ENCODE results near the gene SNAPC3. TPM values are rescaled to one million over a fixed set of nuclear protein-coding genes. Genes with fewer than 3 reads are reported as not detected.

SNAPC3 gene
- total RNA-seq, 1 experiment from 2014 or later, result 26.1 TPM

- ChIA-PET CTCF (no interaction called here), RAD21 (ENCODE audit: low non-redundant PET in 1 of 2, low total read pairs in 2 of 2, uncharacterized antibody in 2 of 2, unreplicated experiment in 2 of 2) (no interaction called here), POLR2A (no interaction called here)
- Histone ChIP-seq H3K9me2 (ENCODE audit: insufficient read depth) (no peaks in the 10 kb centered on the region), H3K4me1 (ENCODE audit: control insufficient read depth in 1 of 2, insufficient read depth in 2 of 2, low read length in 2 of 2) (peaks cover 3 to 7% of the 10 kb centered on the region in 2 experiments; a peak in 2 of 4 replicates), H3K36me3 (ENCODE audit: control insufficient read depth in 1 of 2, insufficient read depth in 2 of 2, low read length in 2 of 2) (peaks cover 32 to 40% of the 10 kb centered on the region in 2 experiments), H3K27ac (ENCODE audit: low read depth, low read length) (no peak overlapping the region), H3K4me2 (ENCODE audit: low read length) (no peak overlapping the region), H3K79me2 (ENCODE audit: insufficient read depth, low read length) (peaks cover 92% of the 10 kb centered on the region), H2AFZ (ENCODE audit: low read depth, low read length, poor library complexity, severe bottlenecking) (no peak overlapping the region), H3K9ac (ENCODE audit: low read length) (no peak overlapping the region), H3K9me3 (ENCODE audit: control insufficient read depth in 1 of 2, insufficient read depth in 1 of 2, low read depth in 1 of 2, low read length in 2 of 2) (no peaks in the 10 kb centered on the region), H3K27me3 (ENCODE audit: insufficient read depth, low read length) (no peaks in the 10 kb centered on the region), H4K20me1 (ENCODE audit: insufficient read depth) (0 out of 2 replicates have a peak, but pooled peaks cover 1% of the 10 kb centered on the region), H3K4me3 (replicated peaks in 1 of 2; ENCODE audit: low read depth in 1 of 2, low read length in 2 of 2) (no peak overlapping the region)
- DNase-seq (ENCODE audit: low read depth, low spot score) (no peak), ATAC-seq (no peak)
- no TSS peak for BruUV-seq (replicated peaks)
- intact Hi-C loops (cut with micrococcal nuclease), result no loop called here
- TF ChIP-seq MAX (IDR thresholded peaks at IDR 0.05), result no peak
- TF ChIP-seq SP1 (IDR thresholded peaks at IDR 0.05; ENCODE audit: low read depth), result no peak
- TF ChIP-seq POLR2A (IDR thresholded peaks at IDR 0.05; ENCODE audit: borderline replicate concordance, extremely low read depth, insufficient read depth, insufficient read length), result no peak
- no peak for TF ChIP-seq RAD21 (IDR thresholded peaks at IDR 0.05; ENCODE audit: low read depth)
- no peak for TF ChIP-seq ZNF274 (IDR thresholded peaks at IDR 0.05; ENCODE audit: low read depth, low read length)
- no peak for TF ChIP-seq EZH2phosphoT487 (IDR thresholded peaks at IDR 0.05; ENCODE audit: borderline replicate concordance)
- no peak for TF ChIP-seq JUND (IDR thresholded peaks at IDR 0.05)
- no peak for TF ChIP-seq ELF1 (IDR thresholded peaks at IDR 0.05; ENCODE audit: borderline replicate concordance, low read depth)
These were observed 83.2 kb downstream of the SNAPC3 start for GRCh38 chr9:15505921-15506320.

- peaks cover 53% of the 10 kb centered on the region for H3K79me2 ChIP-seq (ENCODE audit: insufficient read depth, low read length)
- no peaks in the 10 kb centered on the region for H4K20me1 ChIP-seq (ENCODE audit: insufficient read depth)
- POLR2A ChIA-PET, result interaction anchor here (1.5 to 1.9 kb wide), 3 partner anchors 9 to 43 kb away, joined by 4 to 9 read pairs (median 6); partner anchors contain the start of gene CCDC171
- peaks cover 22 to 26% of the 10 kb centered on the region in 2 experiments for H3K36me3 ChIP-seq (ENCODE audit: control insufficient read depth in 1 of 2, insufficient read depth in 2 of 2, low read length in 2 of 2)
- H3K4me2 ChIP-seq (ENCODE audit: low read length), result peak overlapping the region; percentile 77
- H2AFZ ChIP-seq (ENCODE audit: low read depth, low read length, poor library complexity, severe bottlenecking), result no peak overlapping the region
- H3K27me3 ChIP-seq (ENCODE audit: insufficient read depth, low read length), result no peaks in the 10 kb centered on the region
- H3K9me3 ChIP-seq (ENCODE audit: control insufficient read depth in 1 of 2, insufficient read depth in 1 of 2, low read depth in 1 of 2, low read length in 2 of 2), result no peaks in the 10 kb centered on the region
- H3K4me3 ChIP-seq (replicated peaks in 1 of 2; ENCODE audit: low read depth in 1 of 2, low read length in 2 of 2), result peak overlapping the region; percentile 79
- H3K27ac ChIP-seq (ENCODE audit: low read depth, low read length), result peak overlapping the region; percentile 95
- no TSS peak for BruUV-seq (replicated peaks)
- peaks cover 11 to 27% of the 10 kb centered on the region in 2 experiments for H3K4me1 ChIP-seq (ENCODE audit: control insufficient read depth in 1 of 2, insufficient read depth in 2 of 2, low read length in 2 of 2)
- DNase-seq (ENCODE audit: low read depth, low spot score), result no peak
- RAD21 ChIA-PET (ENCODE audit: low non-redundant PET in 1 of 2, low total read pairs in 2 of 2, uncharacterized antibody in 2 of 2, unreplicated experiment in 2 of 2), result interaction anchor here in 1 of 2 experiments (0.6 kb wide), 1 partner anchor 134 kb away, joined by 7 read pairs; no protein-coding TSS in a partner anchor
- ATAC-seq, result peak; percentile 72
- H3K9ac ChIP-seq (ENCODE audit: low read length), result peak overlapping the region; percentile 80
- TF ChIP-seq CBX3 (IDR thresholded peaks at IDR 0.05; ENCODE audit: low read depth) (no peak), ZFX (IDR thresholded peaks at IDR 0.05) (peak; percentile 46), EGR1 (IDR thresholded peaks at IDR 0.05; ENCODE audit: low read depth) (peak; percentile 70), MAX (IDR thresholded peaks at IDR 0.05) (no peak)
- H3K9me2 ChIP-seq (ENCODE audit: insufficient read depth), result no peaks in the 10 kb centered on the region
- intact Hi-C loops (cut with micrococcal nuclease), result loop anchor here (5.0 kb wide), 1 partner anchor 42 kb away; the partner anchor contains the start of gene CCDC171
- CTCF ChIA-PET, result no interaction called here
These were observed 87.5 kb downstream of the SNAPC3 start for GRCh38 chr9:15509931-15510788.
